Gastrocnemius medialis (tissue), 4 donors: Measurements from ENCODE around the gene ATRNL1.

Source experiments
- POLR2A ChIP-seq, 2 donors: fragments of 450-650 bp; IDR thresholded peaks; one replicate each; pipeline ENCODE4 v1.6.1; 2017; ENCODE audit warnings: antibody characterized with exemption in 2 of 2, mild to moderate bottlenecking in 2 of 2, moderate library complexity in 2 of 2
- TF ChIP-seq, protein P1 (sequence below), 5 experiments: fragments of 450-650 bp in 3 of 5; fragments of 200-600 bp in 2 of 5; sonication (generic) in 2 of 5; IDR thresholded peaks in 4 of 5; conservative IDR thresholded peaks in 1 of 5; 1 replicate in 4 of 5; 2 replicates in 1 of 5; pipeline ENCODE4 v1.5.1; 2016 to 2019; ENCODE audit warnings: antibody characterized with exemption in 5 of 5, mild to moderate bottlenecking in 3 of 5, moderate library complexity in 3 of 5

DNA sequence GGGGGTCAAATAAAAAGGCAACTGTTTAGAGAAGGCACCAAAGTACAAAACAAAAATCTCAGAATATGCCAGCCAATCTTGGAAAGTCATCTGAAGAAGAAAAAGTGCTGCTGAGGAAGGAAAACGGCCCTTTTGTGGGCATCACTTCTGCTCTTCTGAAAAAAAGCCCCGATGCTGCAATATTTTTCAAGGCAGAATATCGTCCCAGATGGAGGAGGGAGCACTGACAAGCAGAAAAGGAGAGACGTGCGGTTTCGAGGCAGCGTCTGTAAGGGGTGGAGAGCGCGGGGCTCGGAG is 959 bp upstream of the ATRNL1 start:
- TF ChIP-seq, protein P1, sequence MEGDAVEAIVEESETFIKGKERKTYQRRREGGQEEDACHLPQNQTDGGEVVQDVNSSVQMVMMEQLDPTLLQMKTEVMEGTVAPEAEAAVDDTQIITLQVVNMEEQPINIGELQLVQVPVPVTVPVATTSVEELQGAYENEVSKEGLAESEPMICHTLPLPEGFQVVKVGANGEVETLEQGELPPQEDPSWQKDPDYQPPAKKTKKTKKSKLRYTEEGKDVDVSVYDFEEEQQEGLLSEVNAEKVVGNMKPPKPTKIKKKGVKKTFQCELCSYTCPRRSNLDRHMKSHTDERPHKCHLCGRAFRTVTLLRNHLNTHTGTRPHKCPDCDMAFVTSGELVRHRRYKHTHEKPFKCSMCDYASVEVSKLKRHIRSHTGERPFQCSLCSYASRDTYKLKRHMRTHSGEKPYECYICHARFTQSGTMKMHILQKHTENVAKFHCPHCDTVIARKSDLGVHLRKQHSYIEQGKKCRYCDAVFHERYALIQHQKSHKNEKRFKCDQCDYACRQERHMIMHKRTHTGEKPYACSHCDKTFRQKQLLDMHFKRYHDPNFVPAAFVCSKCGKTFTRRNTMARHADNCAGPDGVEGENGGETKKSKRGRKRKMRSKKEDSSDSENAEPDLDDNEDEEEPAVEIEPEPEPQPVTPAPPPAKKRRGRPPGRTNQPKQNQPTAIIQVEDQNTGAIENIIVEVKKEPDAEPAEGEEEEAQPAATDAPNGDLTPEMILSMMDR (IDR thresholded peaks at IDR 0.05 in 4 of 5, conservative IDR thresholded peaks at IDR 0.05 in 1 of 5), result no peak
- no peak for TF ChIP-seq POLR2A (IDR thresholded peaks at IDR 0.05)
